IMR-90 (cell line): ENCODE measurements around the gene CDKN1A.

Source experiments
- FOS ChIP-seq: fragments of 150-350 bp; IDR thresholded peaks from 2 replicates; pipeline ENCODE4 v1.6.1; 2016; ENCODE audit warnings: low read depth, low read length
- MAFK ChIP-seq: IDR thresholded peaks from 2 replicates; pipeline ENCODE4 v1.6.1; 2012; ENCODE audit warnings: low read depth, low read length, improper control_type of control experiment
- MAZ ChIP-seq: IDR thresholded peaks from 2 replicates; pipeline ENCODE4 v1.6.1; 2012; ENCODE audit warnings: low read depth, mild to moderate bottlenecking, low read length, improper control_type of control experiment, moderate library complexity, borderline replicate concordance
- MXI1 ChIP-seq: IDR thresholded peaks from 2 replicates; pipeline ENCODE4 v1.6.1; 2012; ENCODE audit warnings: low read depth, mild to moderate bottlenecking, low read length, moderate library complexity, borderline replicate concordance
- POLR2A ChIP-seq: IDR thresholded peaks from 2 replicates; pipeline ENCODE4 v1.6.1; 2012; ENCODE audit warnings: mild to moderate bottlenecking, low read depth, low read length
- RAD21 ChIP-seq: IDR thresholded peaks from 2 replicates; pipeline ENCODE4 v1.6.1; 2012; ENCODE audit warnings: low read length, improper control_type of control experiment
- TF ChIP-seq, protein P1 (sequence below): conservative IDR thresholded peaks from 2 replicates; pipeline ENCODE4 v1.5.1; 2012; ENCODE audit warnings: mild to moderate bottlenecking, low read depth, low read length, improper control_type of control experiment
- TF ChIP-seq, protein P2 (sequence below): fragments of 150-350 bp; IDR thresholded peaks from 2 replicates; pipeline ENCODE4 v1.6.1; 2016; ENCODE audit warnings: low read depth, mild to moderate bottlenecking, low read length, moderate library complexity, borderline replicate concordance
- TF ChIP-seq, protein P3 (sequence below): fragments of 150-350 bp; IDR thresholded peaks from 2 replicates; pipeline ENCODE4 v1.6.1; 2017; ENCODE audit warnings: mild to moderate bottlenecking, antibody characterized with exemption, low read length, low read depth

- TF ChIP-seq POLR2A (no peak), MXI1 (no peak), FOS (no peak), MAZ (no peak), MAFK (no peak), RAD21 (no peak)
- TF ChIP-seq, protein P1, sequence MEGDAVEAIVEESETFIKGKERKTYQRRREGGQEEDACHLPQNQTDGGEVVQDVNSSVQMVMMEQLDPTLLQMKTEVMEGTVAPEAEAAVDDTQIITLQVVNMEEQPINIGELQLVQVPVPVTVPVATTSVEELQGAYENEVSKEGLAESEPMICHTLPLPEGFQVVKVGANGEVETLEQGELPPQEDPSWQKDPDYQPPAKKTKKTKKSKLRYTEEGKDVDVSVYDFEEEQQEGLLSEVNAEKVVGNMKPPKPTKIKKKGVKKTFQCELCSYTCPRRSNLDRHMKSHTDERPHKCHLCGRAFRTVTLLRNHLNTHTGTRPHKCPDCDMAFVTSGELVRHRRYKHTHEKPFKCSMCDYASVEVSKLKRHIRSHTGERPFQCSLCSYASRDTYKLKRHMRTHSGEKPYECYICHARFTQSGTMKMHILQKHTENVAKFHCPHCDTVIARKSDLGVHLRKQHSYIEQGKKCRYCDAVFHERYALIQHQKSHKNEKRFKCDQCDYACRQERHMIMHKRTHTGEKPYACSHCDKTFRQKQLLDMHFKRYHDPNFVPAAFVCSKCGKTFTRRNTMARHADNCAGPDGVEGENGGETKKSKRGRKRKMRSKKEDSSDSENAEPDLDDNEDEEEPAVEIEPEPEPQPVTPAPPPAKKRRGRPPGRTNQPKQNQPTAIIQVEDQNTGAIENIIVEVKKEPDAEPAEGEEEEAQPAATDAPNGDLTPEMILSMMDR = no peak
- TF ChIP-seq, protein P2, sequence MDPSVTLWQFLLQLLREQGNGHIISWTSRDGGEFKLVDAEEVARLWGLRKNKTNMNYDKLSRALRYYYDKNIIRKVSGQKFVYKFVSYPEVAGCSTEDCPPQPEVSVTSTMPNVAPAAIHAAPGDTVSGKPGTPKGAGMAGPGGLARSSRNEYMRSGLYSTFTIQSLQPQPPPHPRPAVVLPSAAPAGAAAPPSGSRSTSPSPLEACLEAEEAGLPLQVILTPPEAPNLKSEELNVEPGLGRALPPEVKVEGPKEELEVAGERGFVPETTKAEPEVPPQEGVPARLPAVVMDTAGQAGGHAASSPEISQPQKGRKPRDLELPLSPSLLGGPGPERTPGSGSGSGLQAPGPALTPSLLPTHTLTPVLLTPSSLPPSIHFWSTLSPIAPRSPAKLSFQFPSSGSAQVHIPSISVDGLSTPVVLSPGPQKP = no peak
- TF ChIP-seq, protein P3, sequence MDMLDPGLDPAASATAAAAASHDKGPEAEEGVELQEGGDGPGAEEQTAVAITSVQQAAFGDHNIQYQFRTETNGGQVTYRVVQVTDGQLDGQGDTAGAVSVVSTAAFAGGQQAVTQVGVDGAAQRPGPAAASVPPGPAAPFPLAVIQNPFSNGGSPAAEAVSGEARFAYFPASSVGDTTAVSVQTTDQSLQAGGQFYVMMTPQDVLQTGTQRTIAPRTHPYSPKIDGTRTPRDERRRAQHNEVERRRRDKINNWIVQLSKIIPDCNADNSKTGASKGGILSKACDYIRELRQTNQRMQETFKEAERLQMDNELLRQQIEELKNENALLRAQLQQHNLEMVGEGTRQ = no peak
Observed at GRCh38 chr6:36649701-36650484, 28.6 kb upstream of the CDKN1A start.
